Thoracic aorta (tissue), 2 donors: ENCODE measurements around the gene OR1J1. TPM values are rescaled to one million over a fixed set of nuclear protein-coding genes. Genes with fewer than 3 reads are reported as not detected.

Source experiments
- ATAC-seq: fragments of 150-250 bp; one replicate; pipeline ENCODE4 v1.8.0; 2017; ENCODE audit warnings: low read depth; ENCODE audit not compliant: insufficient number of reproducible peaks, low FRiP score
- DNase-seq: peaks from one replicate; pipeline ENCODE4 v3.0.0-alpha.2; 2020; ENCODE audit warnings: low spot score
- H3K27ac ChIP-seq, 2 donors: fragments of 200-600 bp; sonication (generic); 1 replicate in 1 of 2; 2 replicates in 1 of 2; pipeline ENCODE4 v1.5.1; 2016; ENCODE audit warnings: mild to moderate bottlenecking in 2 of 2, moderate library complexity in 2 of 2
- H3K27me3 ChIP-seq: fragments of 200-600 bp; sonication (generic); replicated peaks from 2 replicates; pipeline ENCODE4 v1.6.0; 2016; ENCODE audit warnings: mild to moderate bottlenecking; ENCODE audit not compliant: insufficient read depth
- H3K36me3 ChIP-seq: fragments of 200-600 bp; sonication (generic); one replicate; pipeline ENCODE4 v1.5.1; 2016
- H3K4me1 ChIP-seq, 2 donors: fragments of 200-600 bp; sonication (generic); 1 replicate in 1 of 2; 2 replicates in 1 of 2; pipeline versions ENCODE4 v1.5.1 to v1.6.0; 2016; ENCODE audit warnings: low read depth in 2 of 2, mild to moderate bottlenecking in 1 of 2; ENCODE audit not compliant: control insufficient read depth in 1 of 2
- H3K4me3 ChIP-seq: fragments of 200-600 bp; sonication (generic); 2 replicates; pipeline ENCODE4 v1.5.1; 2016; ENCODE audit warnings: mild to moderate bottlenecking
- H3K9me3 ChIP-seq: fragments of 200-600 bp; sonication (generic); 2 replicates; pipeline ENCODE4 v1.5.1; 2016
- total RNA-seq, 2 donors: library from RNA; depleted of rRNA; stranded (reverse); fragments of >200 nt; gene quantifications; one replicate each; pipeline versions ENCODE4 v1.1.0 to v1.2.3, GENCODE V29; 2016
- TF ChIP-seq, protein P1 (sequence below): fragments of 200-600 bp; sonication (generic); IDR thresholded peaks from one replicate; pipeline ENCODE4 v1.5.1; 2019; ENCODE audit warnings: antibody characterized with exemption

Gene OR1J1
- total RNA-seq, 2 donors from 2014 or later: not detected

DNA sequence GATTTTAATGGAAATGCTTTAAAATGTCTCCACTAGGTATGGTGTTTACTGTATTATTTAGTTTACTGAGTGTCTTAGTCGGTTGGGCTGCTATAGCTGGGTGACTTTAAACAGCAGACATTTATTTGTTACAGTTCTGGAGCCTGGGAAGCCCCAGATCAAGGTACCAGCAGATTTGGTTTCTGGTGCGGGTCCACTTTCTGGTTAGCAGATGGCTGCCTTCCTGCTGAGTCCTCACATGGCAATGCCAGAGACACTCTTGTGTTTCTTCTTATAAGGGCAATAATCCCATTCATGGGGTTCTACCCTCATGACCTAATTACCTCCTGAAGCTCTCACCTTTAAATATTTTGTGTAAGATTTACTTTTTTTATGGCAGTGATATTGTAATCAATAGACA lies 40.5 kb upstream of the OR1J1 start:
- DNase-seq (no peak), ATAC-seq (no peak)
- Histone ChIP-seq H3K4me1 (no peaks in the 10 kb centered on the region), H3K9me3 (no peaks in the 10 kb centered on the region), H3K36me3 (no peaks in the 10 kb centered on the region), H3K27me3 (no peaks in the 10 kb centered on the region), H3K4me3 (no peak overlapping the region), H3K27ac (no peak overlapping the region)
- TF ChIP-seq, protein P1, sequence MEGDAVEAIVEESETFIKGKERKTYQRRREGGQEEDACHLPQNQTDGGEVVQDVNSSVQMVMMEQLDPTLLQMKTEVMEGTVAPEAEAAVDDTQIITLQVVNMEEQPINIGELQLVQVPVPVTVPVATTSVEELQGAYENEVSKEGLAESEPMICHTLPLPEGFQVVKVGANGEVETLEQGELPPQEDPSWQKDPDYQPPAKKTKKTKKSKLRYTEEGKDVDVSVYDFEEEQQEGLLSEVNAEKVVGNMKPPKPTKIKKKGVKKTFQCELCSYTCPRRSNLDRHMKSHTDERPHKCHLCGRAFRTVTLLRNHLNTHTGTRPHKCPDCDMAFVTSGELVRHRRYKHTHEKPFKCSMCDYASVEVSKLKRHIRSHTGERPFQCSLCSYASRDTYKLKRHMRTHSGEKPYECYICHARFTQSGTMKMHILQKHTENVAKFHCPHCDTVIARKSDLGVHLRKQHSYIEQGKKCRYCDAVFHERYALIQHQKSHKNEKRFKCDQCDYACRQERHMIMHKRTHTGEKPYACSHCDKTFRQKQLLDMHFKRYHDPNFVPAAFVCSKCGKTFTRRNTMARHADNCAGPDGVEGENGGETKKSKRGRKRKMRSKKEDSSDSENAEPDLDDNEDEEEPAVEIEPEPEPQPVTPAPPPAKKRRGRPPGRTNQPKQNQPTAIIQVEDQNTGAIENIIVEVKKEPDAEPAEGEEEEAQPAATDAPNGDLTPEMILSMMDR: no peak

DNA sequence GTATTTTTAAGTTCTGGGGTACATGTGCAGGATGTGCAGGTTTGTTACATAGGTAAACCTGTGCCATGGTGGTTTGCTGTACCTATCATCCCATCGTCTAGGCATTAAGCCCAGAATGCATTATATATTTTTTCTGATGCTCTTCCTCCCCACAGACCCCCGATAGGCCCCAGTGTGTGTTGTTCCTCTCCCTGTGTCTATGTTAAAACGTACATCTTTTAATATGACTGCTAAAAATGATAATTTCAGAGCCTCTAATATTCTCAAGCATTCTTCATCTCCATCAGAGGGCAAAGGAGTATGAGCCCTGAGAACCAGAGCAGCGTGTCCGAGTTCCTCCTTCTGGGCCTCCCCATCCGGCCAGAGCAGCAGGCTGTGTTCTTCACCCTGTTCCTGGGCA lies 32.8 kb upstream of the OR1J1 start, which contains the start of gene OR1J2:
OR1J2 (plus strand) TSS at position 301 of the 400 bp plus-strand sequence; CDS start at position 301, 0 bp downstream.
- H3K9me3 ChIP-seq: no peaks in the 10 kb centered on the region
- TF ChIP-seq, protein P1: no peak
- no peaks in the 10 kb centered on the region for H3K27me3 ChIP-seq
- no peaks in the 10 kb centered on the region for H3K36me3 ChIP-seq
- no peaks in the 10 kb centered on the region for H3K4me1 ChIP-seq
- H3K4me3 ChIP-seq: no peak within 1 kb of the TSS
- no peak within 1 kb of the TSS for H3K27ac ChIP-seq
- DNase-seq: no peak
- ATAC-seq: no peak

DNA sequence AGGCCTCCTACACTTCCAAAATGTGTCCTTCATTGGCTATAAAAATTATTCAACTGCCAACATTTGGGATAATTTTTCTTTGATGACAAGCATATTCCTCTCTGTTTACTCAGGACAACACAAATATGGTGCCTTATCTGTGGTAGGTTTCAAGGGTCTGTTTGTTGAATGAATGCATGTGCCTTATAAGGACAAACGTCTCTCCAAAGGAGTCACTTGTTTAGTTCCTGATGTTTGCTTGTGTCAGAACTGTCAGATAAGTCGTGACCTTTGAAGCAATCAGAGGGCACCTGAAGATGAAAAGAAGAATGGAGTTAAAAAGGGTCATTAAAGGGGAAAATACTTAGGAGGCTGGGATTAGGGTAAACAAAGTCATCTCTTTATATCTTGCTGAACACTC lies 29.2 kb upstream of the OR1J1 start:
- TF ChIP-seq, protein P1: no peak
- no peak overlapping the region for H3K4me3 ChIP-seq
- H3K27me3 ChIP-seq: no peaks in the 10 kb centered on the region
- ATAC-seq (no peak), DNase-seq (no peak)
- H3K36me3 ChIP-seq: no peaks in the 10 kb centered on the region
- H3K4me1 ChIP-seq: no peaks in the 10 kb centered on the region
- H3K9me3 ChIP-seq: no peaks in the 10 kb centered on the region
- H3K27ac ChIP-seq: no peak overlapping the region

DNA sequence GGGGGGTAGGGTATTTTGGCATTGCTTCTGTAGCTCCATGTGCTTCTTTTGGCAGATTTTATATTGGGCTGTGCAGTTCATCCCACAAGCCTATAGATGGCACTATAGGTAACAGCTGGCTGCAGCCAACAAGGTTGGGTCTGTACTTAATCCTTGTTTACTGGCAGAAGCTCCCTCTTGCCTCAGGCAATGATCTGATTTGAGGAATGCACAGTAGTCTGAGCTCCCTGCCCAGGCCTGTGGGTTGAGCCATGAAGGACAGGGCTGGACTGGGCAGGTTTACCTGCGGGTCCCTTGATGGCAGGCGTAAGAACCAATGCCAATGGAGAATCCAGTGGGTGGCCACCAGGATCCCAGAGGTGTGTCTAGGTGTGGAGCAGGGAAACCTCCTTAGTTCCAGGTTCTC lies 21.2 kb upstream of the OR1J1 start:
- TF ChIP-seq, protein P1: no peak
- H3K9me3 ChIP-seq: no peaks in the 10 kb centered on the region
- ATAC-seq: no peak
- H3K4me1 ChIP-seq: no peaks in the 10 kb centered on the region
- H3K4me3 ChIP-seq: no peak overlapping the region
- no peaks in the 10 kb centered on the region for H3K27me3 ChIP-seq
- no peak for DNase-seq
- no peak overlapping the region for H3K27ac ChIP-seq
- no peaks in the 10 kb centered on the region for H3K36me3 ChIP-seq

DNA sequence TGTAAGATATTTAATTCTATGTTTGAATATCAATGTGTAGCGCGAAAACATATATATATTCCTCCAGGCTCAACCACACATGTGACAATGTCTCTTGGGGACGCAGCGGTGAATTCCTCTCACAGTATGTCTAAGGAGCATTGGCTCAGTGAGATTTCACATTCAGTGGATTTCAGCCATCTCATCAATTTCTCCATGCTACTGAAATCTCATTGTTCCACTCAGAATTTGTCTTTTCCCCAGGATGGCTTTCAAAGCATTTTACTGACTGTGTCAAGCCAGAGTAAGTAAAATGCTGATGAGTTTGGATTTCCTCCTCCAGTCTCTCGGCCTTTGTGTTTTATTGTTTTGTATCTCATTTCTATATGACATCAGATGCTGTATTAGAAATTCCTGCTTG lies 1.3 kb upstream of the OR1J1 start:
- H3K27ac ChIP-seq: no peak overlapping the region
- H3K9me3 ChIP-seq: no peaks in the 10 kb centered on the region
- no peak for ATAC-seq

More for the DNA sequence above, 1.3 kb upstream of the OR1J1 start:
- Histone ChIP-seq H3K4me1 (no peaks in the 10 kb centered on the region), H3K36me3 (no peaks in the 10 kb centered on the region), H3K4me3 (no peak overlapping the region), H3K27me3 (no peaks in the 10 kb centered on the region)
- no peak for DNase-seq
- TF ChIP-seq, protein P1: no peak
